Neutrophil (primary cell): ENCODE results near the gene B4GALNT3.

Experiments
- H3K27ac ChIP-seq: fragments of 200-600 bp; sonication (generic); 2 replicates; pipeline ENCODE4 v1.5.1; 2016; ENCODE audit warnings: mild to moderate bottlenecking, moderate library complexity
- H3K27me3 ChIP-seq: fragments of 200-600 bp; sonication (generic); 2 replicates; pipeline ENCODE4 v1.6.0; 2016; ENCODE audit warnings: mild to moderate bottlenecking
- H3K36me3 ChIP-seq: fragments of 200-600 bp; sonication (generic); 2 replicates; pipeline ENCODE4 v1.5.1; 2017
- H3K4me1 ChIP-seq, 2 experiments: fragments of 200-600 bp in 1 of 2; sonication (generic) in 1 of 2; 1 replicate in 1 of 2; 2 replicates in 1 of 2; pipeline versions ENCODE4 v1.5.1 to v1.6.1; 2013 to 2016; ENCODE audit warnings: low read depth in 1 of 2, low read length in 1 of 2, mild to moderate bottlenecking in 1 of 2, moderate library complexity in 1 of 2; ENCODE audit not compliant: control insufficient read depth in 1 of 2, insufficient read depth in 1 of 2
- H3K4me3 ChIP-seq, 2 experiments: fragments of 200-600 bp in 1 of 2; sonication (generic) in 1 of 2; 1 replicate in 1 of 2; 2 replicates in 1 of 2; pipeline ENCODE4 v1.5.1; 2013 to 2016; ENCODE audit warnings: low read depth in 1 of 2, low read length in 1 of 2, mild to moderate bottlenecking in 1 of 2, moderate library complexity in 1 of 2
- H3K9me3 ChIP-seq: fragments of 200-600 bp; sonication (generic); 2 replicates; pipeline ENCODE4 v1.5.1; 2016
- CTCF ChIP-seq: fragments of 200-600 bp; sonication (generic); IDR thresholded peaks from 2 replicates; pipeline ENCODE4 v1.5.1; 2016; ENCODE audit warnings: antibody characterized with exemption

B4GALNT3 gene

DNA sequence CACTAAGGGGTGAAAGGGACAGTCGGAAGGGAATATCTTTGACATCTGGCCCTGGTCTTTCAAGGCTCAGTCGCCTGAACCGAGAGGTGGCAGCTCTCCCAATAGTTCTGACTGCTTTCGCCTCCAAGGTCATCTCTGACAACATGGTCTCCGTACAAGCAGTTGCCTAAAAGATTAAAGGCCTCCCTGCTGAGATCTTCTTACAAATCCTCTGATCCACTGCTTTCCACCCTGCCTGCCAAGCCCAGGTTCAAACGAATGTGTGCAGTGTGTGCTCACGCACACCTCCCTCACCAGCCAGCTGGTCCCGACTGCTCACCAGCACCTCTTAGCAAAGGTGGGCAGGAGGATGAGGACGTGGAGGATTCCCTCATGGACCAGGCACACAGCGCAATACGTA, 10.4 kb downstream of the B4GALNT3 start:
- H3K4me3 ChIP-seq = no peak overlapping the region
- H3K9me3 ChIP-seq = no peaks in the 10 kb centered on the region
- H3K4me1 ChIP-seq = no peaks in the 10 kb centered on the region
- peaks cover 87% of the 10 kb centered on the region for H3K27me3 ChIP-seq
- no peaks in the 10 kb centered on the region for H3K36me3 ChIP-seq
- no peak for TF ChIP-seq CTCF
- H3K27ac ChIP-seq = no peak overlapping the region

GRCh38 chr12:473198-473597, 13.5 kb downstream of the B4GALNT3 start:
- Histone ChIP-seq H3K9me3 (no peaks in the 10 kb centered on the region), H3K4me3 (no peak overlapping the region), H3K27ac (no peak overlapping the region), H3K27me3 (peaks cover 89% of the 10 kb centered on the region), H3K36me3 (no peaks in the 10 kb centered on the region), H3K4me1 (no peaks in the 10 kb centered on the region)
- no peak for TF ChIP-seq CTCF

- Histone ChIP-seq H3K36me3 (no peaks in the 10 kb centered on the region), H3K4me3 (no peak overlapping the region), H3K27ac (no peak overlapping the region), H3K9me3 (no peaks in the 10 kb centered on the region), H3K4me1 (no peaks in the 10 kb centered on the region), H3K27me3 (peaks cover 87% of the 10 kb centered on the region)
- no peak for TF ChIP-seq CTCF
Measured at GRCh38 chr12:473863-474577, 14.3 kb downstream of the B4GALNT3 start.

DNA sequence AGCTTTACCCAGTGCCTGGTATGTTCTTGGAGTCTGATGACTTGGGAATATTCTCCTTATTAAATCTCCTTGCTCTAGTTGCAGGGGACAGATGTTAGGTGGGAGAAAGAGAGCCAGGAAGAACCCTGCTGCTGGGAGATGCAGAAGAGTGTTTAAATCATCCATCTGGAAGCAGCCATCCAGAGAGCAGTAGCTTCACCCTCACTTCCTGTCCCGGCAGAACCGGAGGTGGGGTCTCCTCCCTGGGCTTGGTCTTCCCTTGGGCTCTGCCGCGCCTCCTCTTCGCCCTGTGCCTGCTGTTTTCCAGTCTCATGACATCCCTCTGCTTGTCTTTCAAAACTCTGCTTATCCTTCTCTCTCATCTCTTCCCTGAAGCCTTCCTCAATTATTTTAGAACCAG, 15.5 kb downstream of the B4GALNT3 start:
- Histone ChIP-seq H3K9me3 (no peaks in the 10 kb centered on the region), H3K27ac (no peak overlapping the region), H3K4me3 (no peak overlapping the region), H3K4me1 (no peaks in the 10 kb centered on the region), H3K27me3 (peaks cover 77% of the 10 kb centered on the region), H3K36me3 (no peaks in the 10 kb centered on the region)
- no peak for TF ChIP-seq CTCF

DNA sequence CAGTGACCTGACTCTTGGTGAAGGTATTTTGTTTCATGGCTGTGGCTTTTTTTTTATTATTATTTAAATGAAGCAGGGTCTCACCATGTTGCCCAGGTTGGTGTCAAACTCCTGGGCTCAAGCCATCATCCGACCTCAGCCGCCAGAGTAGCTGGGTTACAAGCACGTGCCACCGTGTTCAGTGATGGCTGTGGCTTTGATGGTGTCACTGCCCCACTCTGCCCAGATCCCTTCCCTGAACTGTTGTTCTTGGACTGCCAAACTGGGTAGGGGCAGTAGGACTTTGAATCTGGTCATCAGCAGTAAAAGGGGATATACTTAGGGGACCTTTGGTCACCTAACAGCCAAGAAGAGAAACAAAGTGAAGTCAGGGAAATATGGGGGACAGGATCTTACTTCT, 19.4 kb downstream of the B4GALNT3 start:
- no peaks in the 10 kb centered on the region for H3K4me1 ChIP-seq
- no peaks in the 10 kb centered on the region for H3K9me3 ChIP-seq
- no peaks in the 10 kb centered on the region for H3K36me3 ChIP-seq
- no peak overlapping the region for H3K27ac ChIP-seq
- H3K4me3 ChIP-seq = no peak overlapping the region
- no peak for TF ChIP-seq CTCF
- peaks cover 80% of the 10 kb centered on the region for H3K27me3 ChIP-seq
